Esophagus muscularis mucosa (tissue), 4 donors: ENCODE data around the gene SAMD14. TPM values are rescaled to one million over a fixed set of nuclear protein-coding genes. Genes with fewer than 3 reads are reported as not detected.

Experiments used
- DNase-seq: peaks from one replicate; pipeline ENCODE4 v3.0.0-alpha.2; 2017; ENCODE audit errors: extremely low spot score
- H3K27ac ChIP-seq, 4 donors: fragments of 200-600 bp; sonication (generic); replicated peaks in 1 of 4; 1 replicate in 3 of 4; 2 replicates in 1 of 4; pipeline ENCODE4 v1.5.1; 2016 to 2019; ENCODE audit warnings: mild to moderate bottlenecking in 1 of 4
- H3K27me3 ChIP-seq, 4 donors: fragments of 200-600 bp; sonication (generic); one replicate each; pipeline versions ENCODE4 v1.5.1 to v1.6.0; 2016 to 2019
- H3K36me3 ChIP-seq, 4 donors: fragments of 200-600 bp; sonication (generic); one replicate each; pipeline ENCODE4 v1.5.1; 2016 to 2019
- H3K4me1 ChIP-seq, 4 donors: fragments of 200-600 bp; sonication (generic); one replicate each; pipeline ENCODE4 v1.5.1; 2016 to 2019
- H3K4me3 ChIP-seq, 4 donors: fragments of 200-600 bp; sonication (generic); 1 replicate in 2 of 4; 2 replicates in 2 of 4; pipeline ENCODE4 v1.5.1; 2016 to 2019; ENCODE audit warnings: mild to moderate bottlenecking in 4 of 4, moderate library complexity in 1 of 4
- H3K9me3 ChIP-seq, 4 donors: fragments of 200-600 bp; sonication (generic); 1 replicate in 3 of 4; 2 replicates in 1 of 4; pipeline ENCODE4 v1.5.1; 2016 to 2019
- EP300 ChIP-seq: sonication (generic); formaldehyde crosslinking; IDR thresholded peaks from one replicate; pipeline ENCODE4 v1.6.1; 2017; ENCODE audit warnings: antibody characterized with exemption
- POLR2A ChIP-seq: fragments of 450-650 bp; IDR thresholded peaks from one replicate; pipeline ENCODE4 v1.6.1; 2017; ENCODE audit warnings: antibody characterized with exemption, moderate library complexity, mild to moderate bottlenecking, low read depth
- POLR2AphosphoS5 ChIP-seq, 2 donors: sonication (generic); formaldehyde crosslinking; IDR thresholded peaks; one replicate each; pipeline ENCODE4 v1.6.1; 2017; ENCODE audit warnings: antibody characterized with exemption in 2 of 2
- WGBS: methylation state at CpG from one replicate; pipeline ENCODE4 v1.1.5; 2018; 5-methylcytosine and 5-hydroxymethylcytosine counted together
- intact Hi-C: fragments of 100-400 bp; cut with DNase I; formaldehyde crosslinking; loops from one replicate; pipeline ENCODE4 v1.15.1; 2023
- total RNA-seq, 4 donors: library from RNA; depleted of rRNA; stranded (reverse); fragments of >200 nt; gene quantifications; one replicate each; pipeline versions ENCODE4 v1.1.0 to v1.2.1, GENCODE V29; 2016
- TF ChIP-seq, protein P1 (sequence below), 3 experiments: fragments of 200-600 bp in 2 of 3; fragments of 450-650 bp in 1 of 3; sonication (generic) in 2 of 3; IDR thresholded peaks; one replicate each; pipeline ENCODE4 v1.5.1; 2017 to 2019; ENCODE audit warnings: antibody characterized with exemption in 3 of 3, mild to moderate bottlenecking in 2 of 3, moderate library complexity in 1 of 3

Gene SAMD14
- total RNA-seq, 4 donors from 2014 or later, result 0.98 to 1.8 (median 1.5) TPM

GRCh38 chr17:50169121-50169764 is 39.3 kb upstream of the SAMD14 start:
- no peak for DNase-seq

DNA sequence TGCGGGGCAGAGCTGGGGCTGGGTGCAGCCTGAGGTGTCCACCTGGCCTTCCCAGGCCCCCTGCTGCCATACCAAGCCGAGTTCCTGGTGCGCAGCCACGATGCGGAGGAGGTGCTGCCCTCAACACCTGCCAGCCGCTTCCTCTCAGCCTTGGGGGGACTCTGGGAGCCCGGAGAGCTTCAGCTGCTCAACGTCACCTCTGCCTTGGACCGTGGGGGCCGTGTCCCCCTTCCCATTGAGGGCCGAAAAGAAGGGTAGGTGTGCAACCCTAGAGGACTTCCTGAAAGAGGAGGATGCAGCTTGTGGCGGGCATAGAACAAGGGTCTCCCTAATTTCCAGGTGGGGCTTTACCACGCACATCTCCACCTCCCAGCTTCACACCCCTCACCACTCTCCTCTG is 38.4 kb upstream of the SAMD14 start:
- no peak for DNase-seq
- Histone ChIP-seq H3K9me3 (no peaks in the 10 kb centered on the region), H3K27me3 (no peaks in the 10 kb centered on the region), H3K36me3 (peaks cover 0 to 33% (median 14%) of the 10 kb centered on the region in 4 donors), H3K4me3 (no peak overlapping the region), H3K27ac (peak overlapping the region in 3 of 4 donors; percentile 28 to 96 (median 43)), H3K4me1 (peaks cover 26 to 77% (median 72%) of the 10 kb centered on the region in 4 donors)
- intact Hi-C loops, result no loop called here
- TF ChIP-seq, protein P1, sequence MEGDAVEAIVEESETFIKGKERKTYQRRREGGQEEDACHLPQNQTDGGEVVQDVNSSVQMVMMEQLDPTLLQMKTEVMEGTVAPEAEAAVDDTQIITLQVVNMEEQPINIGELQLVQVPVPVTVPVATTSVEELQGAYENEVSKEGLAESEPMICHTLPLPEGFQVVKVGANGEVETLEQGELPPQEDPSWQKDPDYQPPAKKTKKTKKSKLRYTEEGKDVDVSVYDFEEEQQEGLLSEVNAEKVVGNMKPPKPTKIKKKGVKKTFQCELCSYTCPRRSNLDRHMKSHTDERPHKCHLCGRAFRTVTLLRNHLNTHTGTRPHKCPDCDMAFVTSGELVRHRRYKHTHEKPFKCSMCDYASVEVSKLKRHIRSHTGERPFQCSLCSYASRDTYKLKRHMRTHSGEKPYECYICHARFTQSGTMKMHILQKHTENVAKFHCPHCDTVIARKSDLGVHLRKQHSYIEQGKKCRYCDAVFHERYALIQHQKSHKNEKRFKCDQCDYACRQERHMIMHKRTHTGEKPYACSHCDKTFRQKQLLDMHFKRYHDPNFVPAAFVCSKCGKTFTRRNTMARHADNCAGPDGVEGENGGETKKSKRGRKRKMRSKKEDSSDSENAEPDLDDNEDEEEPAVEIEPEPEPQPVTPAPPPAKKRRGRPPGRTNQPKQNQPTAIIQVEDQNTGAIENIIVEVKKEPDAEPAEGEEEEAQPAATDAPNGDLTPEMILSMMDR (IDR thresholded peaks at IDR 0.05), result no peak
- no peak for TF ChIP-seq EP300
- TF ChIP-seq POLR2AphosphoS5 (IDR thresholded peaks at IDR 0.05), result no peak
- no peak for TF ChIP-seq POLR2A
- WGBS, result 83% methylated on average over 4 of the region's 13 CpGs

More at GRCh38 chr17:50169121-50169764, 39.3 kb upstream of the SAMD14 start:
- intact Hi-C loops, result loop anchor here (1.0 kb wide), 1 partner anchor 29 kb away; no protein-coding TSS in a partner anchor
- Histone ChIP-seq H3K9me3 (no peaks in the 10 kb centered on the region), H3K4me1 (peaks cover 33 to 79% (median 75%) of the 10 kb centered on the region in 4 donors), H3K27ac (peak overlapping the region in 3 of 4 donors; percentile 28 to 96 (median 43)), H3K36me3 (peaks cover 0 to 33% (median 14%) of the 10 kb centered on the region in 4 donors), H3K4me3 (no peak overlapping the region), H3K27me3 (no peaks in the 10 kb centered on the region)
- WGBS, result 29% methylated on average over 13 of the region's 14 CpGs
- no peak for TF ChIP-seq POLR2A
- TF ChIP-seq, protein P1 (IDR thresholded peaks at IDR 0.05), result peak; percentile 67 to 93 (median 75)

DNA sequence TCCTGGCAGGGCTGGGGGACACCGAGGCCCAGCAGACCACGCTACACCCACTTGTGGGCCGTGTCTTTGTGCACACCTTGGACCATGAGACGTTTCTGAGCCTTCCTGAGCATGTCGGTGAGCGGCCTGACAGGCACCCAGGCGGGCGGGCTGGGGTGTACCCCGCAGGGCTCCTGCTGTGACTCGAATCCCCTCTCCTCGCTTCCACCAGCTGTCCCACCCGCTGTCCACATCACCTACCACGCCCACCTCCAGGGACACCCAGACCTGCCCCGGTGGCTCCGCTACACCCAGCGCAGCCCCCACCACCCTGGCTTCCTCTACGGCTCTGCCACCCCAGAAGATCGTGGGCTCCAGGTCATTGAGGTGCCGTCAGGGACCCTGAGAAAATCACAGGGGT is 37.4 kb upstream of the SAMD14 start:
- intact Hi-C loops, result no loop called here
- H3K9me3 ChIP-seq, result no peaks in the 10 kb centered on the region
- peak overlapping the region; percentile 25 to 59 (median 52) for H3K4me3 ChIP-seq
- H3K4me1 ChIP-seq, result peaks cover 24 to 68% (median 64%) of the 10 kb centered on the region in 4 donors
- peak overlapping the region; percentile 34 to 96 (median 90) for H3K27ac ChIP-seq
- WGBS, result 80% methylated on average over 11 of the region's 19 CpGs
- H3K36me3 ChIP-seq, result peaks cover 0 to 31% (median 14%) of the 10 kb centered on the region in 4 donors
- TF ChIP-seq POLR2A (no peak), POLR2AphosphoS5 (IDR thresholded peaks at IDR 0.05) (no peak), EP300 (no peak)
- TF ChIP-seq, protein P1 (IDR thresholded peaks at IDR 0.05), result no peak
- no peak for DNase-seq
- H3K27me3 ChIP-seq, result no peaks in the 10 kb centered on the region

DNA sequence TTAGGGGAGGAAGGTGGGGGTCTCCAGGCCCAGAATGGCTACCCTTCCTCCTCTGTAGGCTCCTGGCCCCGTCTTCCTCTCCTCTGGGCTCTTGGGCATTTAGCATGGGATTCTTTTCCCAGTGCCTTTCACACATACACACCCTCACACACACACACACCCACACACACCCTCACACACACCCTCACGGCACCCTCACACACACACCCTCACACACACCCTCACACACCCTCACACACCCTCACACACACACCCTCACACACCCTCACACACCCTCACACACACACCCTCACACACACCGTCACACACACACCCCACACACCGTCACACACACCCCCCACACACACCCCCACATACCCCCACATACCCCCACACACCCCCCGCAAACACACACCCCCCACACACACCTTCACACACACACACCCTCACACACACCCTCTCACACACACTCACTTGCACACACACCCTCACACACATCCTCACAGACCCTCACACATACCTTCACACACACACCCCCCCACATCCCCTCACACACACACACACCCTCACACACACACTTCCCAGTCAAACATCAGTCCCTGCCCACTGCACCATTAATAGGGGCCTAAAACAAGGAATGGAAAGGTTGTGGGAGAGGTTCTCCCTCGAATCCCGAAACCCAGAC is 36.7 kb upstream of the SAMD14 start:
- peak overlapping the region; percentile 52 to 59 (median 55) for H3K4me3 ChIP-seq
- H3K9me3 ChIP-seq, result no peaks in the 10 kb centered on the region
- intact Hi-C loops, result no loop called here
- no peak for DNase-seq
- H3K36me3 ChIP-seq, result peaks cover 0 to 24% (median 12%) of the 10 kb centered on the region in 4 donors
- no peaks in the 10 kb centered on the region for H3K27me3 ChIP-seq
- WGBS, result 38% methylated on average over 7 of the region's 7 CpGs
- H3K4me1 ChIP-seq, result peaks cover 29 to 71% (median 68%) of the 10 kb centered on the region in 4 donors
- peak overlapping the region; percentile 87 to 96 (median 90) for H3K27ac ChIP-seq
- TF ChIP-seq POLR2A, result no peak
- TF ChIP-seq, protein P1 (IDR thresholded peaks at IDR 0.05), result no peak
- TF ChIP-seq EP300, result no peak
- no peak for TF ChIP-seq POLR2AphosphoS5 (IDR thresholded peaks at IDR 0.05)
